HepG2 (cell line): ENCODE measurements around the gene MTCL1.

ENCODE experiments used
- EHMT2 ChIP-seq: fragments of 200-600 bp; sonication (generic); IDR thresholded peaks from 2 replicates; pipeline ENCODE4 v1.7.0; 2017; ENCODE audit warnings: antibody characterized with exemption, low read depth, low read length, borderline replicate concordance
- KDM5A ChIP-seq: fragments of 200-600 bp; sonication (generic); IDR thresholded peaks from 2 replicates; pipeline ENCODE4 v1.7.0; 2018; ENCODE audit warnings: antibody characterized with exemption, mild to moderate bottlenecking, low read length, borderline replicate concordance
- MXD4 ChIP-seq: IDR thresholded peaks from 2 replicates; pipeline ENCODE4 v1.6.1; 2016; ENCODE audit warnings: mild to moderate bottlenecking, missing biosample characterization, missing genetic modification reagents
- TAF1 ChIP-seq: sonication (generic); formaldehyde crosslinking; IDR thresholded peaks from 2 replicates; pipeline ENCODE4 v1.4.0; 2020; ENCODE audit warnings: missing genetic modification reagents
- ZFP41 ChIP-seq: sonication (generic); formaldehyde crosslinking; IDR thresholded peaks from 2 replicates; pipeline ENCODE4 v1.4.0; 2020; ENCODE audit warnings: mild to moderate bottlenecking, missing genetic modification reagents, borderline replicate concordance
- ZNF138 ChIP-seq: sonication (generic); formaldehyde crosslinking; IDR thresholded peaks from 2 replicates; pipeline ENCODE4 v1.5.0; 2020; ENCODE audit warnings: mild to moderate bottlenecking, low read depth, missing genetic modification reagents
- ZNF180 ChIP-seq: sonication (generic); formaldehyde crosslinking; IDR thresholded peaks from 2 replicates; pipeline ENCODE4 v1.4.0; 2020; ENCODE audit warnings: low read depth, missing genetic modification reagents, borderline replicate concordance
- ZNF274 ChIP-seq: sonication (generic); formaldehyde crosslinking; IDR thresholded peaks from 2 replicates; pipeline ENCODE4 v1.5.1; 2020; ENCODE audit warnings: mild to moderate bottlenecking, missing genetic modification reagents
- TF ChIP-seq, protein P1 (sequence below): sonication (generic); formaldehyde crosslinking; IDR thresholded peaks from 2 replicates; pipeline ENCODE4 v1.4.0; 2020; ENCODE audit warnings: missing genetic modification reagents; ENCODE audit errors: not compliant biosample characterization

DNA sequence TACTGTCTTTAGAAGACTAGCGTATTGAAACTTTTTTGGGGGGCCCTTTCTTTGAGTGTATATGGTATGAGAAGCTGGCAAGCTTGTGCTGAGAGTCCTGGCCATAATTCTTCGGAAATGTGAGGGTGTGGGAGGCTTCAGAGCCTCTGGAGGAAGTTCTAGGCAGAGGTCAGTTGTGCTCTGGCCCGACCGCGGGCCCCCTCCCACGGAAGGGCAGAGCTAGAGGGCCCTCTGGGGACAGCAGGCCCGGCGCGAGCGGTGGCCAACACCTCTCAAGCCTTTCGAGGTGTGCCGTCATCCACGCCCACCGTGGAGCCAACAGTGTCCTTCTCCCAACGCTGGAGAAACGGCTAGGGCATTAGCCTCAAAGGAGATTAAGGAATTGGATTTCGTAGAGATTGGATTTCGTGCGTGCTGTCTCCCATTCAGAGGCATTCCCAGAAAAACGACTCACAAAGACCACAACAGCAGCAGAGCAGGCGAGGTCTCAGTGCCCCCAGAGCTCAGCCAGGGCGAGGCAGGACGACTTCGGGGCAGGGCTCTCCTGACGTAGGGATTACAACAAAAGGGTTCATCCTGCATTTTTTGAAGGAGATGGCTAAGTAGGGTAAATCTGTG, 2.2 kb upstream of the MTCL1 start:
- TF ChIP-seq ZFP41 (no peak), ZNF274 (CRISPR knock-in tag) (no peak), ZNF180 (CRISPR knock-in tag) (no peak), KDM5A (no peak), TAF1 (CRISPR knock-in tag) (no peak), ZNF138 (CRISPR knock-in tag) (no peak), MXD4 (CRISPR knock-in tag) (no peak), EHMT2 (no peak)
- TF ChIP-seq, protein P1, sequence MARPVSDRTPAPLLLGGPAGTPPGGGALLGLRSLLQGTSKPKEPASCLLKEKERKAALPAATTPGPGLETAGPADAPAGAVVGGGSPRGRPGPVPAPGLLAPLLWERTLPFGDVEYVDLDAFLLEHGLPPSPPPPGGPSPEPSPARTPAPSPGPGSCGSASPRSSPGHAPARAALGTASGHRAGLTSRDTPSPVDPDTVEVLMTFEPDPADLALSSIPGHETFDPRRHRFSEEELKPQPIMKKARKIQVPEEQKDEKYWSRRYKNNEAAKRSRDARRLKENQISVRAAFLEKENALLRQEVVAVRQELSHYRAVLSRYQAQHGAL (CRISPR knock-in tag): no peak
